Neuronal stem cell (in vitro differentiated cells): ENCODE data around the gene ABCA7.

ENCODE experiments used
- DNase-seq: peaks from one replicate; pipeline ENCODE4 v3.0.0-alpha.2; 2013; ENCODE audit warnings: low spot score
- H2AFZ ChIP-seq: one replicate; pipeline ENCODE4 v1.6.1; 2013; ENCODE audit warnings: mild to moderate bottlenecking, low read length, inconsistent platforms
- H2AK5ac ChIP-seq: 2 replicates; pipeline ENCODE4 v1.6.1; 2013; ENCODE audit warnings: low read depth, mild to moderate bottlenecking, inconsistent platforms, low read length, moderate library complexity, mixed read lengths
- H2BK120ac ChIP-seq: 2 replicates; pipeline ENCODE4 v1.6.1; 2013; ENCODE audit warnings: low read depth, mild to moderate bottlenecking, inconsistent platforms, low read length, moderate library complexity, mixed read lengths
- H2BK12ac ChIP-seq: one replicate; pipeline ENCODE4 v1.6.1; 2013; ENCODE audit warnings: low read length, inconsistent platforms
- H2BK15ac ChIP-seq: 2 replicates; pipeline ENCODE4 v1.6.1; 2013; ENCODE audit warnings: mild to moderate bottlenecking, low read length, inconsistent platforms, mixed read lengths
- H2BK5ac ChIP-seq: one replicate; pipeline ENCODE4 v1.6.1; 2013; ENCODE audit warnings: inconsistent platforms, mild to moderate bottlenecking, low read length, moderate library complexity
- H3K14ac ChIP-seq: one replicate; pipeline ENCODE4 v1.6.1; 2013; ENCODE audit warnings: low read length, inconsistent platforms
- H3K18ac ChIP-seq: 2 replicates; pipeline ENCODE4 v1.6.1; 2013; ENCODE audit warnings: low read length, inconsistent platforms
- H3K23ac ChIP-seq: 2 replicates; pipeline ENCODE4 v1.6.1; 2013; ENCODE audit warnings: low read depth, mild to moderate bottlenecking, mixed read lengths, low read length, inconsistent platforms; ENCODE audit not compliant: poor library complexity
- H3K27ac ChIP-seq: replicated peaks from 3 replicates; pipeline ENCODE4 v1.5.1; 2013; ENCODE audit warnings: low read length, inconsistent platforms
- H3K27me3 ChIP-seq, 3 experiments: 2 replicates each; pipeline ENCODE4 v1.6.1; 2013; ENCODE audit warnings: low read length in 3 of 3, mild to moderate bottlenecking in 2 of 3, inconsistent platforms in 1 of 3, low read depth in 1 of 3, mixed read lengths in 1 of 3, moderate library complexity in 1 of 3; ENCODE audit not compliant: control insufficient read depth in 3 of 3, insufficient read depth in 3 of 3
- H3K36me3 ChIP-seq, 2 donors: replicated peaks in 1 of 2; 2 replicates each; pipeline ENCODE4 v1.6.1; 2013; ENCODE audit warnings: low read length in 2 of 2; ENCODE audit not compliant: control insufficient read depth in 2 of 2, insufficient read depth in 2 of 2
- H3K4ac ChIP-seq: 2 replicates; pipeline ENCODE4 v1.6.1; 2013; ENCODE audit warnings: inconsistent platforms, mild to moderate bottlenecking, low read length, moderate library complexity
- H3K4me1 ChIP-seq, 2 donors: 1 replicate in 1 of 2; 2 replicates in 1 of 2; pipeline ENCODE4 v1.6.1; 2013; ENCODE audit warnings: low read length in 2 of 2, low read depth in 1 of 2; ENCODE audit not compliant: control insufficient read depth in 2 of 2, insufficient read depth in 1 of 2
- H3K4me2 ChIP-seq: one replicate; pipeline ENCODE4 v1.6.1; 2013; ENCODE audit warnings: mild to moderate bottlenecking, low read length, inconsistent platforms; ENCODE audit not compliant: insufficient read depth, poor library complexity, severe bottlenecking
- H3K4me3 ChIP-seq, 2 donors: 2 replicates each; pipeline ENCODE4 v1.5.1; 2013; ENCODE audit warnings: low read length in 2 of 2, mild to moderate bottlenecking in 2 of 2, inconsistent platforms in 1 of 2, moderate library complexity in 1 of 2
- H3K79me1 ChIP-seq: one replicate; pipeline ENCODE4 v1.6.1; 2013; ENCODE audit warnings: low read depth, mild to moderate bottlenecking, inconsistent platforms, low read length, moderate library complexity
- H3K9ac ChIP-seq: one replicate; pipeline ENCODE4 v1.6.1; 2013; ENCODE audit warnings: mild to moderate bottlenecking, low read depth, low read length, inconsistent platforms; ENCODE audit not compliant: poor library complexity
- H3K9me3 ChIP-seq, 2 donors: replicated peaks in 1 of 2; 2 replicates each; pipeline versions ENCODE3 to v1.6.1; 2013; ENCODE audit warnings: low read length in 2 of 2, mild to moderate bottlenecking in 2 of 2, inconsistent platforms in 1 of 2, low read depth in 1 of 2, mixed read lengths in 1 of 2, moderate library complexity in 1 of 2; ENCODE audit not compliant: control insufficient read depth in 2 of 2, insufficient read depth in 1 of 2
- H4K8ac ChIP-seq: one replicate; pipeline ENCODE4 v1.6.1; 2013; ENCODE audit warnings: low read depth, mild to moderate bottlenecking, inconsistent platforms, low read length, moderate library complexity
- H4K91ac ChIP-seq: one replicate; pipeline ENCODE4 v1.6.1; 2013; ENCODE audit warnings: low read length, low read depth, mild to moderate bottlenecking, inconsistent platforms; ENCODE audit not compliant: poor library complexity
- WGBS, 2 donors: extraction: QIAGEN DNeasy Blood & Tissue Kit; methylation state at CpG; one replicate each; pipeline ENCODE4 v1.1.7; 2013; ENCODE audit warnings: missing lambda C conversion rate in 2 of 2, mixed read lengths in 1 of 2; ENCODE audit not compliant: insufficient read length in 2 of 2, insufficient replicate concordance in 1 of 2; ENCODE audit errors: extremely low coverage in 2 of 2; 5-methylcytosine and 5-hydroxymethylcytosine counted together

ABCA7 gene

DNA sequence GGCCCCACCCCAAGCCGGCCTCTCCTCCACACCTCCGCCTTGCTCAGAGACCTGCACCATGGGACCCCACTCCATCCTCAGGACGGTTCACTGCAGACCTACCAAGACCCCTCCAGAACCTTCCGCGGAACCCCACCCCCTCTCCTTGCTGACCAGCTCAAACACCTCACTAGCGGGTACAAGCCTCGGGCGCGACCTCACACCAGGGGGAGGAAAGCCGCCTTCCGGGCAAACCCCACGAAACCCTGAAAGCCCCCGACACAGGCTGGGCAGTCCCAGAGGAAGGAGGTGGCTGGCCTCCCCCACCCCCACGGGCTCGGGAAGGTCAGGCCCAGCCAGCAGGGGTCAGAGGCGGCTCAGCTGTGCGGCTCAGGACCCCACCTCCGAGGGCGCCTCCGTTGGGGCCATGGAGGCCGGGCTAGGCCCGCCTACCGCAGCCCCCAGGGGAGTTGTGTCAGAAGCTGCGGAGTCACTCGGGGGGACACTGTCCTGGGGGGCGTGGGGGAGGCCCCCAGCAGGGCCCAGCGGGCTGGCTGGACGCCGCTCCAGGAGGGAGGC, 29.8 kb upstream of the ABCA7 start:
- no peak overlapping the region for H2BK15ac ChIP-seq
- H2AFZ ChIP-seq: no peak overlapping the region
- peaks cover 0 to 4% of the 10 kb centered on the region in 2 donors for H3K9me3 ChIP-seq
- no peak overlapping the region for H4K8ac ChIP-seq
- no peak overlapping the region for H3K27ac ChIP-seq
- H3K9ac ChIP-seq: no peak overlapping the region
- no peaks in the 10 kb centered on the region for H3K4me1 ChIP-seq
- H2BK12ac ChIP-seq: no peak overlapping the region
- H3K23ac ChIP-seq: no peak overlapping the region
- H2AK5ac ChIP-seq: no peak overlapping the region
- H3K4me3 ChIP-seq: no peak overlapping the region
- no peak overlapping the region for H4K91ac ChIP-seq
- H2BK120ac ChIP-seq: no peak overlapping the region
- no peak overlapping the region for H2BK5ac ChIP-seq
- WGBS, 2 donors: no CpG with 5 or more reads among the region's 29 CpGs
- no peak overlapping the region for H3K4me2 ChIP-seq
- peaks cover 30 to 46% of the 10 kb centered on the region in 2 donors for H3K36me3 ChIP-seq
- H3K4ac ChIP-seq: no peak overlapping the region
- H3K79me1 ChIP-seq: peaks cover 23% of the 10 kb centered on the region
- no peak overlapping the region for H3K18ac ChIP-seq
- no peak overlapping the region for H3K14ac ChIP-seq
- DNase-seq: no peak
- H3K27me3 ChIP-seq: no peaks in the 10 kb centered on the region

DNA sequence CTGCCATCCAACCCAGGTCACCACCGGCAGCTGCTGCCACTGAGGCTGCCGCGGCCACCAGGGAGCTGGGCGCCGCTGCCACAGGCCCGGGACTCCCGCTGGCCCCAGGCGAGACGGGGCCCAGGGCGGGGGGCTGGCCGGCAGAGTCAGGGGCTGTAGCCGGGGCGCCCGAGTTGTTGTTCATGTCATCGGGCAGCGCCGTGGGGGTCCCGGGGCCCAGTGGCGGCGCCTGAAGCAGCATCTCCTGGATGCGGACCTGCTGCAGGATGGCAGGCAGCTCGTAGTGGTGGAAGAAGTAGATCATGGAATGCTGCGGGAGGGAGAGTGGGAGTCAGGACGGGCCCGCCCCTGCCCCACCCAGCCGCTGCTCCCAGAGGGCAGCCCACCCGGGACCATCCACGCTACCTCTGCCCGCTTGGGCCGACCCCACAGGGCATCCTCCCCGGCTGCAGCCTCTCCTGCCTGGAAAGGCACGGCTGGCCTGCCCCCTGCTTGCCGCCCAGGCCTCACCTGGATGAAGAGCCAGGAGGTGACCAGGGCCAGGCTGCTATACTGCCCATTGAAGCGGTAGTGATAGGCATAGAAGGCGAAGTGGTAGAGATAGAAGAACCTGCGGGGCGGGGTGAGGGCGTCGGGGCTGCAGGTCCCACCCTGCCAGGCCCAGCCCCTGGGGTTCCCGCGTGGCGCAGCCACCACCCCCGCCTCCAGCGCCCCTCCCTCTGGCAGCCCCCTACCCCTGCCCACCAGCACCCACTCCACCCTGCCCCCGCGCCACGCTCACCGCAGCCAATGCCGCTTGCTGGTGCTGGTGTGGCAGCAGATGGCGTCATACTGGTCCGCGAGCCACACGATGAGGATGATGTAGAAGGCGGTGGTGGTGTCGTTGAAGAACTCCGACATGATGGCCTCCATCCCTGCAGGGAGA, 29.1 kb upstream of the ABCA7 start:
- Histone ChIP-seq H3K27ac (no peak overlapping the region), H2AK5ac (no peak overlapping the region), H3K9ac (no peak overlapping the region), H3K23ac (peak overlapping the region; percentile 89), H2AFZ (no peak overlapping the region), H4K91ac (no peak overlapping the region), H2BK120ac (no peak overlapping the region), H3K27me3 (no peaks in the 10 kb centered on the region), H2BK12ac (no peak overlapping the region), H2BK5ac (no peak overlapping the region), H3K4me1 (peaks cover 2 to 4% of the 10 kb centered on the region in 2 donors), H3K4me3 (no peak overlapping the region), H3K18ac (no peak overlapping the region), H3K14ac (no peak overlapping the region), H3K4me2 (no peak overlapping the region), H2BK15ac (no peak overlapping the region), H3K9me3 (peaks cover 0 to 2% of the 10 kb centered on the region in 2 donors), H3K36me3 (peaks cover 30 to 47% of the 10 kb centered on the region in 2 donors), H3K79me1 (peaks cover 31% of the 10 kb centered on the region), H4K8ac (no peak overlapping the region), H3K4ac (no peak overlapping the region)
- no CpG with 5 or more reads among the region's 56 CpGs for WGBS, 2 donors
- DNase-seq: no peak

DNA sequence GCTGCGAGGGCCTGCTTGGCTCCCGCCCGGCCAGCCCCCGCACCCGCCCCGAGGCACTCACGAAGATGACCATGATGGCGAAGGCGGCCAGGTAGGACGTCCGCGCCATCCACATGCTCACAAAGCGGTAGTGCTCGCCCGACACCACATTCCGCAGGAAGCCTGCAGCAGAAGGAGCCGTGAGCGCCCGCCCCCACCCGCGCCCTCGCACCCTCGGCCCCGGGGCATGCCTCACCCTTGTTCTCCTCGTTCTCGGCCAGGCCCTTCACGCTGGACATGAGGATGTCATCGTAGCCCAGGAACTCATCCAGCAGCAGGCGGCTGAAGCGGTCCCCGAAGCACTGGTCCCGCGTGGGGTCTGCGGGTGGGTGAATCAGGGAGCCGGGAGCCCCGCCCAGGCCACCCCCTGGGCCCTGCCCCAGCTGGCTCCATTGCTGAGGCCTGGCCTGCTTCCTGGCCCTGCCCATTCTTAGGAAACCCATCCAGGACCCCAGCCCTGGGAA, 28.0 kb upstream of the ABCA7 start:
- peaks cover 11 to 14% of the 10 kb centered on the region in 2 donors for H3K4me1 ChIP-seq
- no peak overlapping the region for H2BK15ac ChIP-seq
- no peak overlapping the region for H3K9ac ChIP-seq
- H2AFZ ChIP-seq: no peak overlapping the region
- H3K4ac ChIP-seq: no peak overlapping the region
- H3K27me3 ChIP-seq: no peaks in the 10 kb centered on the region
- H2BK5ac ChIP-seq: no peak overlapping the region
- H3K9me3 ChIP-seq: no peaks in the 10 kb centered on the region
- no peak overlapping the region for H4K91ac ChIP-seq
- no CpG with 5 or more reads among the region's 36 CpGs for WGBS, 2 donors
- H2BK12ac ChIP-seq: no peak overlapping the region
- H3K36me3 ChIP-seq: peaks cover 30 to 47% of the 10 kb centered on the region in 2 donors
- no peak overlapping the region for H2AK5ac ChIP-seq
- no peak overlapping the region for H3K4me3 ChIP-seq
- no peak overlapping the region for H3K23ac ChIP-seq
- H3K14ac ChIP-seq: no peak overlapping the region
- H3K27ac ChIP-seq: no peak overlapping the region
- H3K79me1 ChIP-seq: peaks cover 39% of the 10 kb centered on the region
- no peak overlapping the region for H4K8ac ChIP-seq
- no peak overlapping the region for H2BK120ac ChIP-seq
- no peak overlapping the region for H3K18ac ChIP-seq
- no peak for DNase-seq
- no peak overlapping the region for H3K4me2 ChIP-seq

DNA sequence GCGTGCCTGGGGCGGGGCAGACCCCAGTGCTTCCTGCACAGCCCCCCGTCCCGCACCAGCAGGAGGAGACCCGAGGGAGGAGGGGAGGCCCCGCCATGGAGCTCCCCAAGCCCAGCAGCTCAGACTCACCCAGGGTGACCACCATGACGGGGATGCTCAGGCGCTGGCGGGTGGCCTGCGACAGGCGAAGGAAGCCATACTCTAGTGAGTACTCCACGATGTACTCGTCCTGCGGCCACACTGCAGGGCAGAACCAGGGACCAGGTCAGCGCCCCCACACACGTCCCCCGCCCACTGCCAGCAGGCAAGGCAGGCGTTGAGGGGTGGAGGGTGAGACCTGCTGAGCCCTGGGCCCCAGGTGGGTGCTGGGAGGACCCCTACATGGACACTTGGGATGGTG, 27.6 kb upstream of the ABCA7 start:
- no peak overlapping the region for H3K4ac ChIP-seq
- no peak overlapping the region for H2BK120ac ChIP-seq
- no peaks in the 10 kb centered on the region for H3K9me3 ChIP-seq
- no peak overlapping the region for H3K27ac ChIP-seq
- no peak overlapping the region for H3K14ac ChIP-seq
- H3K79me1 ChIP-seq: peaks cover 39% of the 10 kb centered on the region
- peaks cover 14 to 18% of the 10 kb centered on the region in 2 donors for H3K4me1 ChIP-seq
- H2BK5ac ChIP-seq: no peak overlapping the region
- H2BK12ac ChIP-seq: no peak overlapping the region
- no peak overlapping the region for H3K4me3 ChIP-seq
- no peak overlapping the region for H3K9ac ChIP-seq
- no peak overlapping the region for H2AFZ ChIP-seq
- H3K27me3 ChIP-seq: no peaks in the 10 kb centered on the region
- no peak overlapping the region for H4K91ac ChIP-seq
- peaks cover 30 to 47% of the 10 kb centered on the region in 2 donors for H3K36me3 ChIP-seq
- no peak overlapping the region for H3K4me2 ChIP-seq
- DNase-seq: no peak
- WGBS, 2 donors: no CpG with 5 or more reads among the region's 18 CpGs
- no peak overlapping the region for H2BK15ac ChIP-seq
- H4K8ac ChIP-seq: no peak overlapping the region
- H3K18ac ChIP-seq: no peak overlapping the region
- H3K23ac ChIP-seq: peak overlapping the region; percentile 31
- no peak overlapping the region for H2AK5ac ChIP-seq
